Peyer's patch (tissue), 4 donors: ENCODE measurements around the gene ARHGAP30.

ENCODE experiments used
- POLR2A ChIP-seq, 2 donors: fragments of 450-650 bp; IDR thresholded peaks; one replicate each; pipeline ENCODE4 v1.5.1; 2017; ENCODE audit warnings: antibody characterized with exemption in 2 of 2, mild to moderate bottlenecking in 2 of 2, moderate library complexity in 2 of 2
- TF ChIP-seq, protein P1 (sequence below), 6 experiments: fragments of 450-650 bp in 4 of 6; fragments of 200-600 bp in 2 of 6; sonication (generic) in 1 of 6; IDR thresholded peaks; one replicate each; pipeline ENCODE4 v1.5.1; 2017 to 2019; ENCODE audit warnings: antibody characterized with exemption in 6 of 6, mild to moderate bottlenecking in 3 of 6, moderate library complexity in 1 of 6

DNA sequence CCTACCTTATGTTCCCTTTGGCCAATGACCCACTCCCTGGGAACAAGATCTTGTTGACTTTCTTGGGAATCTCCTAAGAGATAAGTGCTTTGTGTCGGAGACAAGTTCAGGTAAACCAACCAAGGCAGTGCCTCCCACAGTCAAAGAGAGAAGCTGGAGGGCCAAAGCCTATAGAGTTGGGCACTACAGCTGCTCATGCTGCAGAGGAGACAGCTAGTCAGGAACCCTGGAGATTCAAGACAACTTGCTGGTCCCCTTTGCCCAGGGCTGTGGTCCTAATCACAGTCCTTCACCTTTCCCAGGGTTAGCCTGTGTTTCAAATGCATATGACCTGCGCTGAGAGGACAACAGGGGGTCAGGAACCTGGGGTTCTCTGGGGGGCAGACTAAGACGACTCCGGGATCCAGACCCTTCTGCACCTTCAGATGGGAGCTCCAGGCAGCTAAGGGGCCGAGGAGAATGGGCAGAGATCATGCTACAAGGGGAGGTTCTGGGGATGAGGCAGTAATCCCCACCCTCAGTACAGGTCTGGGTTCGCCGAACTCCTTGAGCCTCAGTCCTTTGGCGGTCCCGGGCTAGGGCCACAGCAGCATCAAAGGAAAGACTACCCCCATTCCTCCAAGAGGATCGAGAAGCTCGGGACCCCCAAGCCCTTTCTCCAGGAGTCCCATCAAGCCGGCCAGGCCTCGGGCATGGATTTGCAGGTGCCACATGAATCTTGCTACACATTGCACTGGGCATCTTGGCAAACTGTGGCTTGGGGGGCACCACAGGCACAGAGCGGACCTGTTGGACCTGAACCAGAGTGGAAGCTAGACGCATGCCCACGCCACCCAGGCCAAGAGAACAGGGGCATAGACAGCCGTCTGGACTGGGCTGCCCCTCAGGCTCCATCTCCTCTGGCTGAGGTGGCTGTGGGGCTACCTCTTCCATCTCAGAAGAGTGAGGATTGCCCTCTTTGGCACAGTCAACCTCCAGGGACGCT lies 22.0 kb downstream of the ARHGAP30 start:
- TF ChIP-seq, protein P1, sequence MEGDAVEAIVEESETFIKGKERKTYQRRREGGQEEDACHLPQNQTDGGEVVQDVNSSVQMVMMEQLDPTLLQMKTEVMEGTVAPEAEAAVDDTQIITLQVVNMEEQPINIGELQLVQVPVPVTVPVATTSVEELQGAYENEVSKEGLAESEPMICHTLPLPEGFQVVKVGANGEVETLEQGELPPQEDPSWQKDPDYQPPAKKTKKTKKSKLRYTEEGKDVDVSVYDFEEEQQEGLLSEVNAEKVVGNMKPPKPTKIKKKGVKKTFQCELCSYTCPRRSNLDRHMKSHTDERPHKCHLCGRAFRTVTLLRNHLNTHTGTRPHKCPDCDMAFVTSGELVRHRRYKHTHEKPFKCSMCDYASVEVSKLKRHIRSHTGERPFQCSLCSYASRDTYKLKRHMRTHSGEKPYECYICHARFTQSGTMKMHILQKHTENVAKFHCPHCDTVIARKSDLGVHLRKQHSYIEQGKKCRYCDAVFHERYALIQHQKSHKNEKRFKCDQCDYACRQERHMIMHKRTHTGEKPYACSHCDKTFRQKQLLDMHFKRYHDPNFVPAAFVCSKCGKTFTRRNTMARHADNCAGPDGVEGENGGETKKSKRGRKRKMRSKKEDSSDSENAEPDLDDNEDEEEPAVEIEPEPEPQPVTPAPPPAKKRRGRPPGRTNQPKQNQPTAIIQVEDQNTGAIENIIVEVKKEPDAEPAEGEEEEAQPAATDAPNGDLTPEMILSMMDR (IDR thresholded peaks at IDR 0.05), result no peak
- TF ChIP-seq POLR2A (IDR thresholded peaks at IDR 0.05), result no peak
